Measurements from ENCODE around the gene LILRA5.

DNA sequence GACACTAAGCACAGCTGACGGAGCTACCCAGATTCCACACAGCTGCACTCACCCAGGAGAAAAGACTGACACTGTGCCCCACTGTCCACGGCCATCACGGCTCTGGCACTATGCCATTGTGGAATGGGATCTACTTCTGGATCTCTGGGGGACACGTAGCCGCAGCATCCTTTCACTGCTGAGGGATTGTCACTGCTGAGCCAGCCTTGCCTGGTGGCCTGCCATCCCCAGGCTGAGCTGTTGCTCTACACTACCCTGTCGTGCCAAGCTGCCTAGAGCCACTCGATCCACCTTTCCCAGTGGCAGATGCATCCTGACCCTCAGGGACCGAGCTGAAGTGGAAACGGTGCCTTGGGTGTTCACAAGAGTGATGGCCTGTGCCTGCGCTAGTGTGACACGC is 50.9 kb downstream of the LILRA5 start:
- TF ChIP-seq, protein P1, sequence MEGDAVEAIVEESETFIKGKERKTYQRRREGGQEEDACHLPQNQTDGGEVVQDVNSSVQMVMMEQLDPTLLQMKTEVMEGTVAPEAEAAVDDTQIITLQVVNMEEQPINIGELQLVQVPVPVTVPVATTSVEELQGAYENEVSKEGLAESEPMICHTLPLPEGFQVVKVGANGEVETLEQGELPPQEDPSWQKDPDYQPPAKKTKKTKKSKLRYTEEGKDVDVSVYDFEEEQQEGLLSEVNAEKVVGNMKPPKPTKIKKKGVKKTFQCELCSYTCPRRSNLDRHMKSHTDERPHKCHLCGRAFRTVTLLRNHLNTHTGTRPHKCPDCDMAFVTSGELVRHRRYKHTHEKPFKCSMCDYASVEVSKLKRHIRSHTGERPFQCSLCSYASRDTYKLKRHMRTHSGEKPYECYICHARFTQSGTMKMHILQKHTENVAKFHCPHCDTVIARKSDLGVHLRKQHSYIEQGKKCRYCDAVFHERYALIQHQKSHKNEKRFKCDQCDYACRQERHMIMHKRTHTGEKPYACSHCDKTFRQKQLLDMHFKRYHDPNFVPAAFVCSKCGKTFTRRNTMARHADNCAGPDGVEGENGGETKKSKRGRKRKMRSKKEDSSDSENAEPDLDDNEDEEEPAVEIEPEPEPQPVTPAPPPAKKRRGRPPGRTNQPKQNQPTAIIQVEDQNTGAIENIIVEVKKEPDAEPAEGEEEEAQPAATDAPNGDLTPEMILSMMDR (IDR thresholded peaks at IDR 0.05; ENCODE audit: insufficient read depth, low read length) = no peak
- TF ChIP-seq POLR2AphosphoS5 (IDR thresholded peaks at IDR 0.05; ENCODE audit: low read depth) (no peak), GABPA (IDR thresholded peaks at IDR 0.05; ENCODE audit: low read depth) (no peak)
- TF ChIP-seq, protein P2, sequence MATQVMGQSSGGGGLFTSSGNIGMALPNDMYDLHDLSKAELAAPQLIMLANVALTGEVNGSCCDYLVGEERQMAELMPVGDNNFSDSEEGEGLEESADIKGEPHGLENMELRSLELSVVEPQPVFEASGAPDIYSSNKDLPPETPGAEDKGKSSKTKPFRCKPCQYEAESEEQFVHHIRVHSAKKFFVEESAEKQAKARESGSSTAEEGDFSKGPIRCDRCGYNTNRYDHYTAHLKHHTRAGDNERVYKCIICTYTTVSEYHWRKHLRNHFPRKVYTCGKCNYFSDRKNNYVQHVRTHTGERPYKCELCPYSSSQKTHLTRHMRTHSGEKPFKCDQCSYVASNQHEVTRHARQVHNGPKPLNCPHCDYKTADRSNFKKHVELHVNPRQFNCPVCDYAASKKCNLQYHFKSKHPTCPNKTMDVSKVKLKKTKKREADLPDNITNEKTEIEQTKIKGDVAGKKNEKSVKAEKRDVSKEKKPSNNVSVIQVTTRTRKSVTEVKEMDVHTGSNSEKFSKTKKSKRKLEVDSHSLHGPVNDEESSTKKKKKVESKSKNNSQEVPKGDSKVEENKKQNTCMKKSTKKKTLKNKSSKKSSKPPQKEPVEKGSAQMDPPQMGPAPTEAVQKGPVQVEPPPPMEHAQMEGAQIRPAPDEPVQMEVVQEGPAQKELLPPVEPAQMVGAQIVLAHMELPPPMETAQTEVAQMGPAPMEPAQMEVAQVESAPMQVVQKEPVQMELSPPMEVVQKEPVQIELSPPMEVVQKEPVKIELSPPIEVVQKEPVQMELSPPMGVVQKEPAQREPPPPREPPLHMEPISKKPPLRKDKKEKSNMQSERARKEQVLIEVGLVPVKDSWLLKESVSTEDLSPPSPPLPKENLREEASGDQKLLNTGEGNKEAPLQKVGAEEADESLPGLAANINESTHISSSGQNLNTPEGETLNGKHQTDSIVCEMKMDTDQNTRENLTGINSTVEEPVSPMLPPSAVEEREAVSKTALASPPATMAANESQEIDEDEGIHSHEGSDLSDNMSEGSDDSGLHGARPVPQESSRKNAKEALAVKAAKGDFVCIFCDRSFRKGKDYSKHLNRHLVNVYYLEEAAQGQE (IDR thresholded peaks at IDR 0.05; ENCODE audit: insufficient replicate concordance, low read depth) = no peak
